ENCODE results near the gene PRM2.

- TF ChIP-seq CTCF (IDR thresholded peaks at IDR 0.05): no peak
- no peak for TF ChIP-seq ZFX (IDR thresholded peaks at IDR 0.05; ENCODE audit: borderline replicate concordance)
These were observed 2.7 kb upstream of the PRM2 start for GRCh38 chr16:11278681-11279628.

Data from 22Rv1 (cell line).